Urinary bladder (tissue), 4 donors: ENCODE measurements around the gene RO60. TPM values are rescaled to one million over a fixed set of nuclear protein-coding genes. Genes with fewer than 3 reads are reported as not detected.
"Not testable (repeated sequence)": the region's sequence is repeated elsewhere in the genome, so short reads cannot be mapped to it uniquely, and the experiment has no call there.

ENCODE experiments used
- DNase-seq: peaks from one replicate; pipeline ENCODE4 v3.0.0-alpha.2; 2015; ENCODE audit errors: extremely low spot score
- H3K27ac ChIP-seq: one replicate; pipeline ENCODE4 v1.5.1; 2013; ENCODE audit warnings: low read depth, mild to moderate bottlenecking, moderate library complexity
- H3K36me3 ChIP-seq: one replicate; pipeline ENCODE4 v1.6.1; 2013; ENCODE audit warnings: mild to moderate bottlenecking, moderate library complexity; ENCODE audit not compliant: insufficient read depth
- H3K4me1 ChIP-seq: one replicate; pipeline ENCODE4 v1.6.1; 2013; ENCODE audit warnings: mild to moderate bottlenecking, moderate library complexity; ENCODE audit not compliant: insufficient read depth
- H3K4me3 ChIP-seq: one replicate; pipeline ENCODE4 v1.5.1; 2013; ENCODE audit warnings: low read depth, low read length
- WGBS: extraction: QIAGEN DNeasy Blood & Tissue Kit; methylation state at CpG from one replicate; pipeline ENCODE4 v1.1.7; 2013; 5-methylcytosine and 5-hydroxymethylcytosine counted together
- polyA plus RNA-seq: library from polyadenylated mRNA; stranded (reverse); fragments of 200-250 nt; gene quantifications from one replicate; pipeline ENCODE4 v1.2.3, GENCODE V29; 2013
- total RNA-seq: library from RNA; depleted of rRNA; stranded (reverse); fragments of >200 nt; gene quantifications from one replicate; pipeline ENCODE4 v1.2.3, GENCODE V29; 2014
- donor health status: healthy with polysubstance abuse.
- donor health status: healthy.

Gene RO60
- total and polyA plus RNA-seq, 2 donors = 14.7 to 222 TPM

DNA sequence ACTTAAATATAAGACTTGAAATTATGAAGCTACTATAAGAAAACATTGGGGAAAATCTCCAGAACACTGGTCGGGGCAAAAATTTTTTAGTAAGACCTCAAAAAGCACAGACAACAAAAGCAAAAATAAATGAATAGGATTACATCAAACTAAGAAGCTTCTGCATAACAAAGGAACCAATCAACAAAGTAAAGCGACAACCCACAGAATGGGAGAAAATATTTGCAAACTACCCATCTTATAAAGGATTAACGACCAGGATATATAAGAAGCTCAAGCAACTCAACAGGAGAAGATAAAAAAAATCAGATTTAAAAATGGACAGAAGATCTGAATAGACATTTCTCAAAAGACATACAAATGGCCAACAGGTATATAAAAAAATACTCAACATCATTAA, 19.4 kb upstream of the RO60 start:
- 90% methylated on average over 3 of the region's 3 CpGs for WGBS
- no peak for DNase-seq
- Histone ChIP-seq H3K36me3 (no peaks in the 10 kb centered on the region), H3K4me1 (no peaks in the 10 kb centered on the region), H3K27ac (no peak overlapping the region), H3K4me3 (no peak overlapping the region)

GRCh38 chr1:193042766-193043691, 16.4 kb upstream of the RO60 start:
- 89% methylated on average over 1 of the region's 1 CpG for WGBS
- no peak overlapping the region for H3K4me3 ChIP-seq
- H3K36me3 ChIP-seq = no peaks in the 10 kb centered on the region
- DNase-seq = no peak
- no peak overlapping the region for H3K27ac ChIP-seq
- no peaks in the 10 kb centered on the region for H3K4me1 ChIP-seq

DNA sequence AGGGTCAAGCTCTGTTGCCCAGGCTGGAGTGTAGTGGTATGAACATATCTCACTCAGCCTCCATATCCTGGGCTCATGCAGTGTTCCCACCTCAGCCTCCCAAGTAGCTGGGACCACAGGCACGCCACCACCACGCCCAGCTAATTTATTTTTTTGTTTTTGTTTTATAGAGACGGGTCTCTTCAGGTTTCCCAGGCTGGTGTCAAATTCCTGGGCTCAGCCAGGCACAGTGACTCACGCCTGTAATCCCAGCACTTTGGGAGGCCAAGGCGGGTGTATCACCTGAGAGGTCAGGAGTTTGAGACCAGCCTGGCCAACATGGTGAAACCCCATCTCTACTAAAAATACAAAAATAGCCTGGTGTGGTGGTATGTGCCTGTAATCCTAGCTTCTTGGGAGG, 10.5 kb upstream of the RO60 start:
- DNase-seq, H3K36me3 ChIP-seq, H3K27ac ChIP-seq, H3K4me1 ChIP-seq, H3K4me3 ChIP-seq: not testable (repeated sequence)
- WGBS = 92% methylated on average over 5 of the region's 5 CpGs

GRCh38 chr1:193054169-193054675, 5.2 kb upstream of the RO60 start:
- no peak for DNase-seq
- H3K27ac ChIP-seq = no peak overlapping the region
- H3K4me3 ChIP-seq = no peak overlapping the region
- no peaks in the 10 kb centered on the region for H3K4me1 ChIP-seq
- peaks cover 1% of the 10 kb centered on the region for H3K36me3 ChIP-seq
- WGBS = 91% methylated on average over 4 of the region's 4 CpGs

DNA sequence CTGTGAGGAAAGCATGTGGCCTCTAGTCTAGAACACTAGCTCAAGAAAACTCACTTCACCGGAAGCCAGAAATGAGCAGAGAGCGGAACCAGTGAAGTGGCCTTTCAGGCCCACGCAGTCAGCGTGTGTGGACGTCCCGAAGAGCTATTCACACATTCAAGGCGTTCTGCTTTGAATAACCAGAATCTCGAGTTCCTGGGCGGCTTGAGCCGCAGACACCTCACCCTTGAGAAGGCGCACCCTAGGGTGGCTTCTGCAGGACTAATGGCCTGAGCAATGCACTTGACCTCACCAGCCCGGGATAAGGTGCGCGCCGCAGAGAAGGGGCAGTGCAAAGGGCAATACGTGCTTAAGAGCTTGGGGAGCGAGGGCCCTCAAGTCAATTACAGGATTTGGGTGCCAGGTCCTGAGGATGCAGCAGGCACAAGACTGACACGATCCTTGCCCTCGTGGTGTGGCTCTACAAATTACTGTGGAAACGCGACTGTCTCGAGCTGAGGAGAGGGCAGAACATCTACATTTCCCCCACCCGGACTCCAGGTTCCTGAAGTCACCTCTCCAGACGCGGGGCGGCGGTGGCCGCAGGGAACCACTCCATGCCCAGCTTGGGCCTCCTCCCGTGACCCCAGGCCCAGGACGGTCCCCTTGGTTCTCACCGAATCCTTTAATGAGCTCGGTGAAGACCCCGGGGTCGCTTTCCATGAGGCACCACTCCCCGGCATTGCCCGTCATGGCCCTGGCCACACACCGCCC, 707 bp upstream of the RO60 start:
- Histone ChIP-seq H3K4me1 (no peaks in the 10 kb centered on the region), H3K36me3 (no peaks in the 10 kb centered on the region), H3K4me3 (peak overlapping the region; percentile 82), H3K27ac (peak overlapping the region; percentile 78)
- DNase-seq = peak; percentile 1
- WGBS = under 1% methylated on average over 37 of the region's 37 CpGs

DNA sequence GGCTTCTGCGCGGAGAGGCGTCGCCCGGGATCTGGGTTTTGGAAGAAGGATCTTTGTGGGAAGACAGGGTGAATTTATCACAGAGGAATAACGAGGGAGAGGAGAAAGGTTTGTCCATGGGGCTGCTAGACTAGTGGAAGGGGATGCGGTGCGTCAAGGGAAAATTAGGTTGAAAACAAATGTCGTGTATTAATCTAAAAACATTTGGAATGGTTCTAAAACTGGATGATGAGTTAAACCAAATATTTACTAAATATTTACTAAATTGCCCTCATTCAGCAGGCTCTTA, 647 bp downstream of the RO60 start:
- H3K36me3 ChIP-seq = no peaks in the 10 kb centered on the region
- no peaks in the 10 kb centered on the region for H3K4me1 ChIP-seq
- peak overlapping the region; percentile 96 for H3K27ac ChIP-seq
- DNase-seq = no peak
- WGBS = under 1% methylated on average over 9 of the region's 9 CpGs
- H3K4me3 ChIP-seq = peak overlapping the region; percentile 82

GRCh38 chr1:193060406-193060805, 994 bp downstream of the RO60 start:
- H3K4me3 ChIP-seq = peak overlapping the region; percentile 82
- no peaks in the 10 kb centered on the region for H3K36me3 ChIP-seq
- H3K4me1 ChIP-seq = no peaks in the 10 kb centered on the region
- 7% methylated on average over 4 of the region's 4 CpGs for WGBS
- H3K27ac ChIP-seq = peak overlapping the region; percentile 96
- DNase-seq = no peak

DNA sequence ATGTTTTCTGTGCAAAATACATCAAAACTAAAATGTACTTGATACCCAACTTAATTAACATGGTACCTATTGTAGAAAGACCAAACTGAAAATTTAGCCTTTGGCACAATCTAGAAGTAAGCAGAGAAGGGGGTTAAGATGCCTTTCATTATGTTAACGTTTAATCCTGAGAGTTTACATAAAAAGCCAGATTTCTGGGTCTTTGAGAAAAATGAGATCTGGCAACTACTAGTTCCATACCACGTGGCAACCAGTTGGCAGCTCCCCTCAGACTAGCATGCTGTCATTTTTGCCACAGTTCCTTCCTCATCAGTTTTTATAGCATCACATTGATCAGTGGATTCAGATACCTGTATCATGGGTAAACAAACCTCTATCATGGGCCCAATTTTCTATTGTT, 1.5 kb downstream of the RO60 start:
- Histone ChIP-seq H3K36me3 (no peaks in the 10 kb centered on the region), H3K4me3 (no peak overlapping the region), H3K27ac (no peak overlapping the region), H3K4me1 (no peaks in the 10 kb centered on the region)
- 5% methylated on average over 2 of the region's 2 CpGs for WGBS
- DNase-seq = no peak

DNA sequence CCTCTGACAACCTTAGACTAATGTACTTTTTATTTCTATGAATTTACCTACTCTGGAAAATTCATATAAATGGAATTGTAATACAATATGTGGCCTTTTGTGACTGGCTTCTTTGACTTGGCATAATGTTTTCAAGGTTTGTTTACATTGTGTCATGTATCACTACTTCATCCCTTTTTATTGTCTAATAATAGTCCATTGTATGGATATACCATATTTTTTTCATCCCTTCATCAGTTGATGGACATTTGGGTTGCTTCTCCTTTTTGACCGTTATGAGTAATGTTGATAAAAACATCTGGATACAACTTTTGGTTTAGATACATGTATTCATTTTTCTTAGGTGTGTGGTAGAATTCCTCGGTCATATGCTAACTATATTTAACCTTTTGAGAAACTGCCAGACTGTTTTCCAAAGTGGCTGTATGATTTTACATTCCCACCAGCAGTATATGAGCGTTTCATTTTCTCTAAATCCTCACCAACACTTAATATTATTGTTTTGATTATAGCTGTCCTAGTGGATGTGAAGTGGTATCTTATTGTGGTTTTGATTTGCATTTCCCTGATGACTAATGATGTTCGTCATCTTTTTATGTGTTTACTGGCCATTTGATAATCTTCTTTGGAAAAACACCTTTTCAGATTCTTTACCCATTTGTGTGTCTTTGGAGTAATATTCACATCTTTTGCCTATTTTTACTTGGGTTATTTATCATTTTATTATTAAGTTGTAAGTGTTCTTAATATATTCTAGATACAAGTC, 3.5 kb downstream of the RO60 start:
- Histone ChIP-seq H3K27ac (no peak overlapping the region), H3K4me3 (no peak overlapping the region), H3K36me3 (no peaks in the 10 kb centered on the region), H3K4me1 (no peaks in the 10 kb centered on the region)
- 96% methylated on average over 4 of the region's 4 CpGs for WGBS
- no peak for DNase-seq

DNA sequence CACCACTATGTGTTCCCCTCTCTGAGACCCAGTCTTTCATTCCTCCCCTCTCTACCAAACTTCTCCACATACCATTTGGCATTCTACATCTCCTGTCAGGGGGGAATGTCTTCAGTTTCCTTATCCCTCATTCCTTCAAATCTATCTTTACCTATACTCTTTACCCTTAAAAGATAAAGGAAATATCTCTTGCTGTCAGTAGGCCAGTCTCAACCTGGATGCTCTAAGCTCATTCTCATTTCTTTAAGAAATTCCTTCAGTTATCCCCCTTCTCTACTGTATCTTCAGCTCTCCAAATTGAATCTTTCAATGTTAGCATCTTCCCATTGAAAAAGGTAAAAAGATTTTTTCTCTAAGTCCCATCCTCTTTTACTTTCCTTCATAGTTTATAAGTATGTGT, 6.5 kb downstream of the RO60 start:
- H3K4me3 ChIP-seq = no peak overlapping the region
- H3K36me3 ChIP-seq = no peaks in the 10 kb centered on the region
- no peak for DNase-seq
- H3K27ac ChIP-seq = no peak overlapping the region
- no peaks in the 10 kb centered on the region for H3K4me1 ChIP-seq

DNA sequence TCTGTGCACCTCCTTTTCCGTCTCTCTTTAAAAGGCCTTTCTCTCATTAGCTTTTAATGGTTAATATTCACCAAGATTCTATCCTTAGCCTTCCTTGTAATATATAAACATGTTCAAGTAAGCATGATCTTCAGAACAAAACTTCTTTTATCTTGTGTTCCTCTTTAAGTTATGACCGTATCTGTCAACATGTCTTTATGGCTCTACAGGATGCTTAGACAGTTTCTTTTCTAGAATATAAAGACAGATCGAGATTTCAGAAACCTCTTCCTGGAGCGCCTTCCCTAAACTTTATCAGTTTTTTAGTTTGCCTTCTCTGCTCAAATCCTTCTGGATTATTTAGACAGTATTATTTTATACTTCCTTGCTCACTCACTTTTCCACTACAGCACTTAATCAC, 7.2 kb downstream of the RO60 start:
- Histone ChIP-seq H3K4me1 (no peaks in the 10 kb centered on the region), H3K36me3 (no peaks in the 10 kb centered on the region), H3K4me3 (no peak overlapping the region), H3K27ac (no peak overlapping the region)
- 74% methylated on average over 4 of the region's 4 CpGs for WGBS
- DNase-seq = no peak

GRCh38 chr1:193068013-193068412, 8.6 kb downstream of the RO60 start:
- H3K4me1 ChIP-seq = no peaks in the 10 kb centered on the region
- H3K36me3 ChIP-seq = no peaks in the 10 kb centered on the region
- H3K27ac ChIP-seq = no peak overlapping the region
- H3K4me3 ChIP-seq = no peak overlapping the region
- no peak for DNase-seq

DNA sequence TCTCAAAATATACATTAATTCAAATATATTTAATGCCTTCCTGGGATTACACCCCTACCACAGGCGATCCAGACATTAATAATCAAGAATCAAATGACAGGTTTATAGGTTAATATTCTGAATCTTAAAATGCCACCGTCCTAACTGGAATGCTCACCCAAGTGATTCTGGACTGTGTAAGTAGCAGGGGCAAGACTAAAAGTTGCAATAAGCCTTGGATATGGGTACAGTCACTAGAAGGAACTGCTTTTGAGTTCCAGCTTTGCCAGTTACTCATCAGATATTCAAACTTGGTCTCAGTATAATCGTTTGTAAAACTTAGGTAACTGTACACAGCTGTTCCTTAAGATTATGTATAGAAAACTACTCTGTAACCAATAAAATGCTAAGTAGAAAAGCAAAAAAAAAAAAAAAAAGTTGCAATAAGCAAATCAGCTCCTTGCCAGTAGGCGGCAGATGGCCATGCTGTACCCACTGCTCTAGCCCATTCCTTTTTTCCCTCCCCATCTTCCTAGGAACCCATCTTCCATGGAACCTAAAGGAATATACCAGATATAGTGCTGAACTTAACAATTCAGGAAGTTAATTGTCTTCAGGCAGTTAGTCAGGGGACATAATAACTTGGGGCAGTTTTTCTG, 10.5 kb downstream of the RO60 start:
- H3K4me3 ChIP-seq = no peak overlapping the region
- WGBS = 81% methylated on average over 4 of the region's 4 CpGs
- no peaks in the 10 kb centered on the region for H3K4me1 ChIP-seq
- no peak for DNase-seq
- no peaks in the 10 kb centered on the region for H3K36me3 ChIP-seq
- H3K27ac ChIP-seq = no peak overlapping the region
